Esophagus muscularis mucosa (tissue), 3 donors: ENCODE measurements around the gene RAB25.

Experiments used
- POLR2A ChIP-seq: fragments of 450-650 bp; IDR thresholded peaks from one replicate; pipeline ENCODE4 v1.6.1; 2017; ENCODE audit warnings: antibody characterized with exemption, moderate library complexity, mild to moderate bottlenecking, low read depth
- TF ChIP-seq, protein P1 (sequence below), 3 experiments: fragments of 200-600 bp in 2 of 3; fragments of 450-650 bp in 1 of 3; sonication (generic) in 2 of 3; IDR thresholded peaks; one replicate each; pipeline ENCODE4 v1.5.1; 2017 to 2019; ENCODE audit warnings: antibody characterized with exemption in 3 of 3, mild to moderate bottlenecking in 2 of 3, moderate library complexity in 1 of 3

DNA sequence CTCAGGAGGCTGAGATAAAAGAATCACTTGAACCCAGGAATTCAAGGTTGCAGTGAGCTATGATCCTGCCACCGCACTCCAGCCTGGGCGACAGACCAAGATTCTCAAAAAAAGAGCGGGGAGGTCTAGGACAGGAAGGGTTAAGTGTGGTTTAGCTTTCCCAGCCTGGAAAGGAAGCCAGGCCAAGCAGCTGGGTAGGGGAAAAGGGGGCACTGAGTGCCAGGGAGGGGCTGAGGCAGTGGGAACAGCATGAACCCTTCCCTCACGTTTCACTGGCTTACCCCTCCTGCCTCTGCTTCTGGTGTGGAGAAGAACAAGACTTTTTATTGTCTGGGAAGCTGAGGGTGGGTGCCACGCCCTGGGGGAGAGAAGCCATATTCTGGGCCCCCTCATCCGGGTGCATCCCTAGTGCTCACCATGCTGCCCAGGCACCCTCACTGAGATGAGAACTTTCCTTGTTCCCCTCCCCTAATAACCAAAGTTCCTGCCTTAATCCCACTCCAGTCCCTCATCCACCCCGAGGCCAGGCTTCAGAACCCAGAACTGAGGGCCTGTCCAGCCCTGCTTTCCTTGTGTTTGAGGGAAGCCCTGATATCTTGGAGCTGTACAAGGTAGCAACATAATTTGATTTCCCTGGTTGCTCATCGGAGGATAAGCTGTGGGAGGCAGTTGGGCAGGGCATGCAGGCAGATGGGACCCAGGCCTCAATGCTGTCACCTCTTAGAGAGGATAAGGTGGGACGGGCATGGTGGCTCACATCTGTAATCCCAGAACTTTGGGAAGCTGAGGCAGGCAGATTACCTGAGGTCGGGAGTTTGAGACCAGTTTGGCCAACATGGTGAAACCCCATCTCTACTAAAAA is 51.5 kb downstream of the RAB25 start:
- no peak for TF ChIP-seq POLR2A
- TF ChIP-seq, protein P1, sequence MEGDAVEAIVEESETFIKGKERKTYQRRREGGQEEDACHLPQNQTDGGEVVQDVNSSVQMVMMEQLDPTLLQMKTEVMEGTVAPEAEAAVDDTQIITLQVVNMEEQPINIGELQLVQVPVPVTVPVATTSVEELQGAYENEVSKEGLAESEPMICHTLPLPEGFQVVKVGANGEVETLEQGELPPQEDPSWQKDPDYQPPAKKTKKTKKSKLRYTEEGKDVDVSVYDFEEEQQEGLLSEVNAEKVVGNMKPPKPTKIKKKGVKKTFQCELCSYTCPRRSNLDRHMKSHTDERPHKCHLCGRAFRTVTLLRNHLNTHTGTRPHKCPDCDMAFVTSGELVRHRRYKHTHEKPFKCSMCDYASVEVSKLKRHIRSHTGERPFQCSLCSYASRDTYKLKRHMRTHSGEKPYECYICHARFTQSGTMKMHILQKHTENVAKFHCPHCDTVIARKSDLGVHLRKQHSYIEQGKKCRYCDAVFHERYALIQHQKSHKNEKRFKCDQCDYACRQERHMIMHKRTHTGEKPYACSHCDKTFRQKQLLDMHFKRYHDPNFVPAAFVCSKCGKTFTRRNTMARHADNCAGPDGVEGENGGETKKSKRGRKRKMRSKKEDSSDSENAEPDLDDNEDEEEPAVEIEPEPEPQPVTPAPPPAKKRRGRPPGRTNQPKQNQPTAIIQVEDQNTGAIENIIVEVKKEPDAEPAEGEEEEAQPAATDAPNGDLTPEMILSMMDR (IDR thresholded peaks at IDR 0.05): no peak
